Stimulated activated CD4-positive, alpha-beta T cell treated with anti-CD3 and anti-CD28 coated beads, Interleukin-15, amount 100 ng/mL, for 48 hours (primary cell): ENCODE results near the gene BNIP3.

Source experiments
- DNase-seq, 2 donors: peaks; one replicate each; pipeline ENCODE4 v3.0.0-alpha.2; 2020; ENCODE audit warnings: low read depth in 2 of 2

Gene BNIP3

GRCh38 chr10:131978366-131978765 lies 3.4 kb downstream of the BNIP3 start:
- no peak for DNase-seq

GRCh38 chr10:131977323-131978096 lies 4.2 kb downstream of the BNIP3 start:
- DNase-seq = no peak

GRCh38 chr10:131975796-131976195 lies 5.9 kb downstream of the BNIP3 start:
- no peak for DNase-seq

- DNase-seq = no peak
Observed at GRCh38 chr10:131975003-131975402, 6.7 kb downstream of the BNIP3 start.

- no peak for DNase-seq
Observed at GRCh38 chr10:131974034-131974817, 7.5 kb downstream of the BNIP3 start.

GRCh38 chr10:131973160-131973951 lies 8.4 kb downstream of the BNIP3 start:
- no peak for DNase-seq

GRCh38 chr10:131972474-131973071 lies 9.2 kb downstream of the BNIP3 start:
- DNase-seq = no peak

GRCh38 chr10:131971591-131971990 lies 10.1 kb downstream of the BNIP3 start:
- no peak for DNase-seq

- no peak for DNase-seq
Observed at GRCh38 chr10:131970946-131971345, 10.8 kb downstream of the BNIP3 start.

GRCh38 chr10:131968949-131969348 lies 12.8 kb downstream of the BNIP3 start:
- DNase-seq = no peak

GRCh38 chr10:131964298-131964697 lies 17.4 kb downstream of the BNIP3 start:
- DNase-seq = no peak

- no peak for DNase-seq
Observed at GRCh38 chr10:131963811-131964210, 17.9 kb downstream of the BNIP3 start.

GRCh38 chr10:131963350-131963749 lies 18.4 kb downstream of the BNIP3 start:
- DNase-seq = no peak

- DNase-seq = no peak
Observed at GRCh38 chr10:131961777-131962662, 19.7 kb downstream of the BNIP3 start.

- no peak for DNase-seq
Observed at GRCh38 chr10:131961047-131961776, 20.5 kb downstream of the BNIP3 start.

GRCh38 chr10:131960631-131961046 lies 21.1 kb downstream of the BNIP3 start:
- no peak for DNase-seq

- no peak for DNase-seq
Observed at GRCh38 chr10:131959841-131960240, 21.9 kb downstream of the BNIP3 start.

GRCh38 chr10:131955591-131956340 lies 26.0 kb downstream of the BNIP3 start:
- no peak for DNase-seq

- no peak for DNase-seq
Observed at GRCh38 chr10:131954356-131954965, 27.3 kb downstream of the BNIP3 start.
